GM19025 (cell line): Measurements from ENCODE around the gene ZNF174.

Experiments
- ATAC-seq: cut with Tn5 transposase; IDR thresholded peaks from one replicate; pipeline ENCODE4 v1.9.1; 2021; ENCODE audit warnings: mild to moderate bottlenecking, low read depth, moderate library complexity; ENCODE audit not compliant: unreplicated experiment

The ZNF174 gene

GRCh38 chr16:3400779-3401688, at the start of gene ZNF174, which contains the start of gene ZSCAN32:
TSS of gene ZNF174 (plus strand) at chr16:3401215. CDS start at chr16:3402005, 790 bp downstream.
TSS of gene ZSCAN32 (minus strand) at chr16:3401004. CDS start at chr16:3397557, 3,447 bp downstream.
- peak; percentile 96 for ATAC-seq

- ATAC-seq: no peak
These were observed 45.4 kb upstream of the ZNF174 start, which contains the start of gene OR2C1 for GRCh38 chr16:3355589-3355988. TSS of gene OR2C1 (plus strand) at chr16:3355889. CDS start at chr16:3355941, 52 bp downstream.

GRCh38 chr16:3356118-3356517, 44.9 kb upstream of the ZNF174 start:
- ATAC-seq: no peak

GRCh38 chr16:3358871-3359270, 42.1 kb upstream of the ZNF174 start:
- ATAC-seq: no peak

- no peak for ATAC-seq
These were observed 38.1 kb upstream of the ZNF174 start for GRCh38 chr16:3362931-3363330.

- ATAC-seq: no peak
These were observed 37.2 kb upstream of the ZNF174 start for GRCh38 chr16:3363793-3364192.

GRCh38 chr16:3364774-3365427, 36.1 kb upstream of the ZNF174 start:
- ATAC-seq: no peak

- ATAC-seq: no peak
These were observed 31.9 kb upstream of the ZNF174 start for GRCh38 chr16:3369073-3369472.

GRCh38 chr16:3375680-3376079, 25.3 kb upstream of the ZNF174 start:
- ATAC-seq: no peak

GRCh38 chr16:3377917-3378316, 23.1 kb upstream of the ZNF174 start:
- no peak for ATAC-seq

- no peak for ATAC-seq
These were observed 18.0 kb upstream of the ZNF174 start for GRCh38 chr16:3383045-3383448.

- ATAC-seq: no peak
These were observed 12.7 kb upstream of the ZNF174 start for GRCh38 chr16:3388325-3388724.

- ATAC-seq: no peak
These were observed 11.2 kb upstream of the ZNF174 start for GRCh38 chr16:3389663-3390338.

- ATAC-seq: no peak
These were observed 603 bp upstream of the ZNF174 start for GRCh38 chr16:3400446-3400778.

GRCh38 chr16:3401719-3402397, 843 bp downstream of the ZNF174 start:
- no peak for ATAC-seq

GRCh38 chr16:3408561-3409197, 7.7 kb downstream of the ZNF174 start:
- ATAC-seq: no peak

GRCh38 chr16:3413730-3414379, 12.8 kb downstream of the ZNF174 start:
- no peak for ATAC-seq

- ATAC-seq: no peak
These were observed 30.8 kb downstream of the ZNF174 start for GRCh38 chr16:3431779-3432219.

GRCh38 chr16:3434373-3434772, 33.4 kb downstream of the ZNF174 start:
- no peak for ATAC-seq
